Nephron (organoid): Measurements from ENCODE around the gene PALD1.

ENCODE experiments used
- H3K27ac Mint-ChIP-seq, 3 experiments: 2 replicates each; pipeline ENCODE4 v1.8.0; 2020; ENCODE audit warnings: mixed read lengths in 3 of 3, mild to moderate bottlenecking in 2 of 3, moderate library complexity in 1 of 3
- H3K27me3 Mint-ChIP-seq: 2 replicates; pipeline ENCODE4 v1.8.0; 2021; ENCODE audit warnings: low read depth, mild to moderate bottlenecking, moderate library complexity, mixed read lengths
- H3K36me3 Mint-ChIP-seq: 2 replicates; pipeline ENCODE4 v1.8.0; 2020; ENCODE audit warnings: low read depth, mixed read lengths
- H3K4me1 Mint-ChIP-seq: 2 replicates; pipeline ENCODE4 v1.8.0; 2020; ENCODE audit warnings: mixed read lengths
- H3K4me3 Mint-ChIP-seq, 3 experiments: 2 replicates each; pipeline ENCODE4 v1.8.0; 2020; ENCODE audit warnings: mild to moderate bottlenecking in 3 of 3, mixed read lengths in 3 of 3, moderate library complexity in 2 of 3
- H3K9me3 Mint-ChIP-seq: 2 replicates; pipeline ENCODE4 v1.8.0; 2020; ENCODE audit warnings: mixed read lengths
- CTCF ChIP-seq, 3 experiments: fragments of 200-600 bp; sonication (generic); IDR thresholded peaks; one replicate each; pipeline ENCODE4 v1.5.0; 2021; ENCODE audit warnings: antibody characterized with exemption in 3 of 3; ENCODE audit not compliant: unreplicated experiment in 3 of 3

Gene PALD1

DNA sequence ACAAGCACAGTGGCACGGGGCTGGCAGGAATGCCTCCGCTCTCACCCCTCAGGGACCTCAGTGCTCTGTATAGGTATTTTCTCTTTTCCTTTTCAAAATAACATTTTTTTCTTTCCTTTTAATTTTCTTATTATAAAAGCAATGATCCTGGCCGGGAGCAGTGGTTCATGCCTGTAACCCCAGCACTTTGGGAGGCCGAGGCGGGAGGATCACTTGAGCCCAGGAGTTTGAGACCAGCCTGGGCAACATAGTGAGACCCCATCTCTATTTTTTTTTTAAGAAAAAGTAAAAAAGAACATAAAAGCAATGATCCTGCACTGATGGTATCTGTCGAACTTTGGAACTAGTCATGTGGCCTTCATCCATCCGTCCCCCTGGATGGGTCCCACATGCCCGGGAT lies 120.8 kb downstream of the PALD1 start:
- no peak for TF ChIP-seq CTCF (IDR thresholded peaks at IDR 0.05; ENCODE audit: unreplicated experiment in 3 of 3)
- Mint-ChIP-seq H3K36me3 (no peaks in the 10 kb centered on the region), H3K27ac (no peak overlapping the region), H3K4me3 (no peak overlapping the region), H3K27me3 (peaks cover 13% of the 10 kb centered on the region), H3K9me3 (no peaks in the 10 kb centered on the region), H3K4me1 (peaks cover 25% of the 10 kb centered on the region)

- Mint-ChIP-seq H3K9me3 (no peaks in the 10 kb centered on the region), H3K4me1 (peaks cover 25% of the 10 kb centered on the region), H3K36me3 (no peaks in the 10 kb centered on the region), H3K4me3 (no peak overlapping the region), H3K27me3 (peaks cover 13% of the 10 kb centered on the region), H3K27ac (no peak overlapping the region)
- no peak for TF ChIP-seq CTCF (IDR thresholded peaks at IDR 0.05; ENCODE audit: unreplicated experiment in 3 of 3)
Measured at GRCh38 chr10:70599791-70600190, 121.2 kb downstream of the PALD1 start.

GRCh38 chr10:70600512-70601395 lies 122.2 kb downstream of the PALD1 start:
- Mint-ChIP-seq H3K27me3 (peaks cover 13% of the 10 kb centered on the region), H3K4me3 (no peak overlapping the region), H3K36me3 (no peaks in the 10 kb centered on the region), H3K4me1 (peaks cover 21% of the 10 kb centered on the region), H3K27ac (no peak overlapping the region), H3K9me3 (no peaks in the 10 kb centered on the region)
- TF ChIP-seq CTCF (IDR thresholded peaks at IDR 0.05; ENCODE audit: unreplicated experiment in 3 of 3): no peak

- H3K4me1 Mint-ChIP-seq: peaks cover 11% of the 10 kb centered on the region
- H3K27ac Mint-ChIP-seq: no peak overlapping the region
- no peaks in the 10 kb centered on the region for H3K9me3 Mint-ChIP-seq
- no peaks in the 10 kb centered on the region for H3K36me3 Mint-ChIP-seq
- no peak overlapping the region for H3K4me3 Mint-ChIP-seq
- H3K27me3 Mint-ChIP-seq: peaks cover 7% of the 10 kb centered on the region
- no peak for TF ChIP-seq CTCF (IDR thresholded peaks at IDR 0.05; ENCODE audit: unreplicated experiment in 3 of 3)
Measured at GRCh38 chr10:70601746-70602145, 123.2 kb downstream of the PALD1 start.

GRCh38 chr10:70602665-70603448 lies 124.3 kb downstream of the PALD1 start, which contains the start of gene PRF1:
Gene PRF1, minus strand, starts transcription at chr10:70602741. Its CDS starts 1,839 bp downstream, at chr10:70600902.
- Mint-ChIP-seq H3K36me3 (no peaks in the 10 kb centered on the region), H3K27me3 (no peaks in the 10 kb centered on the region), H3K4me3 (no peak within 1 kb of the TSS), H3K9me3 (peaks cover 5% of the 10 kb centered on the region), H3K27ac (no peak within 1 kb of the TSS), H3K4me1 (no peaks in the 10 kb centered on the region)
- no peak for TF ChIP-seq CTCF (IDR thresholded peaks at IDR 0.05; ENCODE audit: unreplicated experiment in 3 of 3)
